GM21825 (cell line): ENCODE measurements around the gene SLC6A3.

ENCODE experiments used
- ATAC-seq: cut with Tn5 transposase; IDR thresholded peaks from one replicate; pipeline ENCODE4 v1.9.1; 2021; ENCODE audit warnings: mild to moderate bottlenecking, moderate library complexity; ENCODE audit not compliant: unreplicated experiment

Gene SLC6A3

DNA sequence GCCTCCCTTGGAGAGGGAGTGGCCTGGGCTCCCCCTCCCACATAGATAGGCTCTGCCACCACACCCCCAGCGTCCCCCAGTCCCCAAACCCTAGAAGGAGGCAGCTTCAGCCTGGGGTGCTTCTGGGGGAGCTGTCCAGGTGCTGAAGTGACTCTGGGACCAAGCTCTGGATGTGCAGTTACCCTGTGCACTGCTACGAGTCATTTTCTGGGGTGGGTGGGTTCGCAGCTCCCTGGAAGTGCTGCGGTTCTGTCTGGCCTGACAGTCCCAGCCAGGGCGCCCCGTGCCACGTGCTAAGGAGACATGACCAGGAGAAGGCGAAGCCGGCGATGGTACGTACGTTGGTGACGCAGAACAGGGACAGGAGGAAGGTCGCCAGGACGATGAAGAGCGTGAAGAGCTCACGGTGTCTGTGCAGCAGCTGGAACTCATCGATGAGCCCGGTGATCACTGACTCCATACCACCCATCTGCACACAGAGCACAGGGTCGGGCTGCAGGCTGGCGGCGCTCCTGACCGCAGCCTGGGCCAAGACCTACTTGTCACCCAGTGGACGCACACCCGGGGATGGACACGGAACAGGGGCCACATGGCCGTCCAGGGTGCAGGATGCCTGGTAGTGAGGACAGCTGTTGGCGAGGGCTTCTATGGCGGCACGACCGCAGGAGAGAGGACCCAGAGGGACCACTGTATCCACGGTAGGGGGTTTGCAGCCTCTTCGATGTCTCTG lies 35.7 kb downstream of the SLC6A3 start:
- no peak for ATAC-seq

DNA sequence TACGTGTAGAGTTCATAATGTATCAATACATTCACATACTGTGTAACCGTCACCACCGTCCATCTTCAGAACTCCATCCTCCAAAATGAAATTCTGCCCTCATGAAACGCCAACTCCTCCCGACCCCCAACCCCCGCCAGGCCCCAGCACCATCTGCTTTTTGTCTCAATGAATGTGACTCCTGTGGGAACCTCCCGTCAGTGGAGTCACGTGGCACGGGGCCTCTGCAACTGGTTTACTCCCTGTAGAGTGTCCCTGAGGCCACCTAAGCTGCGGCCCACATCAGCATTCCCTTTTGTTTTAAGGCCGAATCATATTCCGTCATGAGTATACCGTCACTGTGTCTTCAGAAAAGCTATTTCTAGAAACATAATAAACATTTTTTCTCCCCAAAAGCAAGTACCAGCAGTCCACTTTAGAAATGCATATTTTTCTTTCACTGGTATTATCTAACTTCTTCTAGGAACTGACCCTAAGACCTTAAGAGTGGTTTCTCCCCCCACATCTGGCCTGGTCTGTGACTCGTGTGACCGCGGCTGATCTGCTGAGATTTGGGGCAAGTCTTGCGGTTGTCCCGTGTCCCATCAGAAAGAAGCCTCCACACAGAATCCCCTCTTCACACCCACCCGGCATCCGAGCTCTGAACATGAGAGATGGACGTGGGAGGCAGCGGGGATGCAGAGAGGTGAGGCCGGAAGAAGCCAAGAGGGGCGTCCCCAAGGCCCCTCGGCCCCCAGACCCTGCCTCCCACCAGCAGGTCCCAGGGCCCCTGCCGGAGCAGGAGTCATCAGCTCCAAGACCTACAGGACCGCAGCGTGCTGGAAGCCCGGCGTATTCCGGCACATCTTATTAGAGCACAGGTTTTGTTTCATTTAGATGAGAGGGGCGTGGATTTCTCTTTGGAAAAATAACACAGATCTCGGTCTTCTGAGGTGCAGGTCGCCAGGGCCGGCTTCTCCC lies 38.3 kb downstream of the SLC6A3 start:
- no peak for ATAC-seq

DNA sequence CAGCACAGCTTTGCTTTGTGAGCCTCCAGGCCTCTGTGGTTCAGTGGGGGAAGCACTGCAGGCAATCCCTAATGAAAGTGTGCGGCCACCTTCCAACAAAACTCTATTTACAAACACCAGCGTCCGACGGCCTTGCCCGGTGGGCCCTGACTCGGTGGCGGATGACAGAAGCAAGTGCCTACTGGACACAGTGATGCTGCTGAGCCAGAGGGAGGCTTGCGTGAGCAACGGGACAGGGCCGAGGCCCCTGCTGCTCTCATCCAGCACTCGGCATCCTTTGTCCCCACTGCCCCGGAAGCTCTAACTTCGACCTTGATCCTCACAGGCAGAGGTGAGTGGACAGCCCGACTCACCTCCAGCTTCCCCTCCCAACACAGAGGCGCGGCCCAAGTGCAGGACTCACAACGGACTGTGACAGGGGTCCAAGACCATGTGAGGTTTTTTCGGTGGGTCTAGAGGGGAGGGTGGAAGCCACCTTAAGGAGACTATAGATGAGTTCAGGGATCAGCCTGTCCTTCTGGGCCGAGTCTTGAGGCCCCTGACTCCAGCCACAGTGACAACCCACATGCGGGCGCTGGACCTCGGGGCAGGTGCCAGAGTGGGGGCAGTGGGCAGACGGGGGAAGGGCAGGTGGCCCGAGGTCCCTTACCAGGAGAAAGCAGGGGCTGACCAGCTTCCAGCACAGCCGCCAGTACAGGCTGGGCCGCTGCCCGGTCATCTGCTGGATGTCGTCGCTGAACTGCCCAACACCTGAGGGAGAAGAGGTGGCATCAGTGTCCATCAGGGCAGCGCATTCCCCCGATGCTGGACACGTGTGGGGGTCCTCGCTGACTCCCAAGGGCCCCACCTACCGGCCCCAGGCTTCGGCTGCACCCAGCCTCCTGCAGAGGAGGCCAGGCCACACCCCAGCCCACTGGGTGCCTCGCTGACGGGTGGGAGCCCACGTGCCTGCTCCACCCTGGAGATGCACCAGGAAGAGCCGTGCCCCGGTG lies 39.4 kb downstream of the SLC6A3 start:
- ATAC-seq = no peak

GRCh38 chr5:1405121-1405520 lies 40.1 kb downstream of the SLC6A3 start:
- no peak for ATAC-seq

DNA sequence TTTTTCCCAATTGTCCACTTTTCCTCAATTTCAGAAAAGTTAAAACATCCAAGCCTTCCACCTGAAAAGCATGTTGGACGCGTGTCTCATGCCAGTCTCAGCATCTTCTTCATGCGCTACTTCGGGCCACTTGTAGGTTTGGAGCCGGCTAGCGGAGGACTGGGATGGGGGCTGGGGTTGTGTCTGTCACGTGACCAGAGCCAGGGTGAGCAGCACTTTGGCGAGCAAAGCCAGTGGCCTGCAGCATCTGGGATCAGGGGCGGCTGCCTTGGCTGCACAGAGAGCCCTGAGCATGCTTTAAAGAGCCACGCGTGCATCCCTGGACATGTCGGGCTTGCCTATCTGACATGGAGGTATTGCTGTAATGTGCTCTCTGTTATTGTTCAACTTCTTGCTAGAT lies 41.2 kb downstream of the SLC6A3 start:
- no peak for ATAC-seq

DNA sequence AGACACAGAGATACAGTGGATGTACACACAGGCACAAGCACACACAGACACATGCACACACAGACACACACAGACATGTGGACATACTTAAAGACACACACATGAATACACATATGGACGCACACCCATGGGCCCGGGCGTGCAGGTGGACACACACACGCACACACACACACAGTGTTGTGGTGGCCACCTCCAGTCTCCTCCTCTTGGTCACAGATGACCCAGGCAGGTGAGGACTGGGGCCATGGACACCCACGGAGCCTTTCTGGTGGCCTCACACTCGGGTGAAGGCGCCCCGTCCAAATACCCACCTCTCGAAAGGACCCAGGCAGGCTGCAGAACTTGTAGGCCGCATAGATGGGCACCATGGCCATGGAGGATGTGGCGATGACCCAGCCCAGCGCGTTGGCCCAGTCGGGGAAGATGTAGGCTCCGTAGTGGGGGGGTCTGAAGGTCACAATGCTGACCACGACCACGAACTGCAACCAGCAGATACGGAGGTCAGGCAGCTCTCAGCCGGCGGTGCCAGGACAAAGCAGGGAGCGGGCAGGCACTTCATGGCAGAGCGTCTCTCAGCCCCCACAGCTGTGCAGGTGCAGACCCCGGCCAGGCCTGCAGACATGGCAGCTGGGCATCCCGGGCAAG lies 42.5 kb downstream of the SLC6A3 start:
- no peak for ATAC-seq

GRCh38 chr5:1401536-1402138 lies 43.6 kb downstream of the SLC6A3 start:
- ATAC-seq = no peak

GRCh38 chr5:1400936-1401335 lies 44.3 kb downstream of the SLC6A3 start:
- ATAC-seq = no peak

DNA sequence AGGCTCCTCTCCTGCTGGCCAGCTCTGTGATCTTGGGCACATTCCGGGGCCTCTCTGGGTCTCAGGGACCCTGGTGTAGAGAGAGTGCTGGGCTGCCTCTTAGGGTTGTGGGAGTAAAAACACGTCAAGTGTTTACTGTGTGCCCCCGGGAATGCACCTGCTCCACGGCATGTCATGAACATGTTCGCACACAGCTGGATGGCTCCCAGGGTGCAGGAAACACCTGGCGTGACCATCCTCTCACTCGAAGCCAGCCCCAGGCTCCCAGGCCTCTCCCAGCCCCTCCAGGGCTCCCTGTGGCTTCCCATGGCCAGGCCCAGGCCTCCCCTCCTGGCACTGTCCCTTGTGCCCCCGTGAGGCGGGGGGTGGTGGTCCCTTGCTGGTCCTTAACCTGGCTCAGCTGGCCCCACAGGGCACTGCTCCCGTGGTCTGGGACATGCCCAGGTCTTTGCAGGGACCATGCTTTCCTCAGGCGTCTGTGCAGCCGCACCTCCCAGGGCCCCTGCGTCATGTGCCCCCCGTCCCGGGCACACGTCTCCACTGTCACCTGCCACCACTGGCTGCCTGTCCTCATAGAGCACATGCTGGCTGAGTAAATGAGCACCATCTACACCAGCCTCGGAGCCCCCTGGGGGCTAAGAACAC lies 44.9 kb downstream of the SLC6A3 start:
- ATAC-seq = no peak

GRCh38 chr5:1399737-1400136 lies 45.5 kb downstream of the SLC6A3 start:
- ATAC-seq = no peak

- no peak for ATAC-seq
Observed at GRCh38 chr5:1396293-1396816, 48.9 kb downstream of the SLC6A3 start.

GRCh38 chr5:1394881-1395860 lies 50.1 kb downstream of the SLC6A3 start:
- ATAC-seq = no peak

DNA sequence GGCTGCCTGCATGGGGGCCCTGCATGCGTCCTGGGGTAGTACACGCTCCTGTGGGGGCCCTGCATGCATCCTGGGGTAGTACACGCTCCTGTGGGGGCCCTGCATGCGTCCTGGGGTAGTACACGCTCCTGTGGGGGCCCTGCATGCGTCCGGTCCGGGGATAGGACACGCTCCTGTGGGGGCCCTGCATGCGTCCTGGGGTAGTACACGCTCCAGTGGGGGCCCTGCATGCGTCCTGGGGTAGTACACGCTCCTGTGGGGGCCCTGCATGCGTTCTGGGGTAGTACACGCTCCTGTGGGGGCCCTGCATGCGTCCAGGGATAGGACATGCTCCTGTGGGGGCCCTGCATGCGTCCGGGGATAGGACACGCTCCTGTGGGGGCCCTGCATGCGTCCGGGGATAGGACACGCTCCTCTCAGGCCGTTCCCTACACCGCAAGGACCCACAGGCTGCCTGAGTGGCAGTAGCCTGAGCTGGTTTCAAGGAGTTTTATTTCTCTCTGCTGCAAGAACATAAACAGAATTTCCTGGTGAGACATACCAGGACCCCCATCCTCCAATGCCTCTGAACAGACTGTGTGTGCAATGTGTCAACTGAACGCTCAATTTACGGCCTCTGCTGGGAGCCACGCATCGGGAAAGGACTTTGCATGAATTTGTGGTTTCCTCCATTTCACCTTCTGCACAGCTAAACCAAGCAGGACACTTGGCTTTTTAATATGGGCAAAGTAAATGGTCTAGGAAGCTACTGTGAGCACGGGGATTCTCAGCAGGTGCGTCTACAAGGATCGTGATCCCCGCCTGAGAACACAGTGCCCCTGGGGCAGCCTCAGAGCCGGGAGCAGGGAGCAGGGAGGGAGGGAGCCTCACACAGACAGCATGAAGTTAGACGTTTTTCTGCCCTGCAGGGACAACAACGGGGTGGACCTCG lies 51.4 kb downstream of the SLC6A3 start:
- ATAC-seq = no peak

DNA sequence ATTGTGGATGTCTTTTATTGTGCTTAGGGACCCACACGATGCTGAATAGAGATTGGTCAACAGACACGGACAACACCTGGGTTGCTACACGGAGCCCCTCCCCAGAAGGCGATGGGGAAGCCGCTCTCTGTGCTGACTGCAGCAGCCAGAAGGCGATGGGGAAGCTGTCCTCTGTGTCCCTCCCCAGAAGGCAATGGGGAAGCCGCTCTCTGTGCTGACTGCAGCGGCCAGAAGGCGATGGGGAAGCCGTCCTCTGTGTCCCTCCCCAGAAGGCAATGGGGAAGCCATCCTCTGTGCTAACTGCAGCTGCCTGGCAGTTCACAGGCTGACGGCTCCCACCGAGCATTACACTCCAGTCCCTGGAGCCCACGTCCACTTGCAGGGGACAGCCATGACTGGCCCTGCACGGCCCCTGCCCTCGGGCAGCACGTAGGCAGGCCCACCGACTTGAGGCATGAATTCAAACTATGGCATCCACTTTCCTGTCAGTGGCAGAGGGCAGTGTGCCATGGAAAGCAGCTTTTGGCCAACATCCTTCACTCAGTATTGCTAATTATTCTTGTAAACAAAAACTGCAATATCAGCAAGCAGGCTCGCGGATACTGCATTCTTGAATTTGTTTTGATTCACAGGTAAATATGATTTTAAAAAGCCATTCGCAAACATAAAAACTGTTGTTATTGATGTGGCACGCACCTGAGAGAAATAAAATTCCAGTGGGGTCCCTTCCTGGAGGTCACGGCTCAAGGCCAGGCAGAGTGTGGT lies 52.3 kb downstream of the SLC6A3 start:
- no peak for ATAC-seq

DNA sequence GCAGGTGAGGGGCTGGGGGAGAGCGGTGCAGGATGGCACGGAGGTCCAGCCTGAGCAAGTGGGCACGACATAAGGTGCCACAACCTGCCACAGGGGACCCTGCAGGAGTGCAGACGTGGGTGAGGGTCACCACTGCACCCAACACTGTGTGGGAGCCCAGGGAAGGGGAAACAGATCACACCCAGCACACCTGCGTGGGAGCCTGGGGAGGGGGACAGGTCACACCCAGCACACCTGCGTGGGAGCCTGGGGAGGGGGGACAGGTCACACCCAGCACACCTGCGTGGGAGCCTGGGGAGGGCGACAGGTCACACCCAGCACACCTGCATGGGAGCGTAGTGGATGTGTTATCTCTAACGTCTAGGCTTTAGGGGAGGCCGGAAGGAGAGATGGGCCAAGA lies 53.0 kb downstream of the SLC6A3 start:
- no peak for ATAC-seq

DNA sequence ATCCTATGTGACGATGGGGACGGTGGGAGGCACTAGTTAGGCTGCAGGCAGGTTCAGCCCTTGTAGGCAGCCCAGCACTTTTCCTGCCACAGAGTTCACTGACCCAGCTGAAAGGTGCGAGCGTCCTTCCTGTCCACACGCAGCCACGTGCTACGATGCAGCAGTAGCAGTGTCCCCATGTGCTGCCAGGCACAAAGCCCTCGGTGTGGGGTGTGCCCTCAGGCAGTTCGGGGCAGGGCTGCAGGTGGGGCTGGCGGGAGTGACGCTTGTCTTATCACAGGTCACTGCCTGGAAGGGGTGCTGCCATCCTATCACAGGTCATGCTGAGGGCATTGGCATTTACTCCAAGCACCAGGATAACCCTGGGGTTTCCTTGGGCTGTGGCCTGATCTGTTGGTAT lies 53.5 kb downstream of the SLC6A3 start:
- no peak for ATAC-seq
